SJCRH30 (cell line): ENCODE measurements around the gene GET3. TPM values are rescaled to one million over a fixed set of nuclear protein-coding genes. Genes with fewer than 3 reads are reported as not detected.
"Not testable (repeated sequence)": the region's sequence is repeated elsewhere in the genome, so short reads cannot be mapped to it uniquely, and the experiment has no call there.

Source experiments
- DNase-seq, 2 experiments: peaks; one replicate each; pipeline ENCODE4 v3.0.0-alpha.2; 2015 to 2020
- H3K27ac ChIP-seq: fragments of 250-450 bp; sonication (Bioruptor Pico); 2 replicates; pipeline ENCODE4 v1.5.1; 2020; ENCODE audit warnings: mild to moderate bottlenecking, moderate library complexity
- H3K27me3 ChIP-seq: fragments of 250-450 bp; sonication (Bioruptor Pico); 2 replicates; pipeline ENCODE4 v1.5.1; 2020; ENCODE audit warnings: mild to moderate bottlenecking, moderate library complexity
- H3K36me3 ChIP-seq: fragments of 250-450 bp; sonication (Bioruptor Pico); 2 replicates; pipeline ENCODE4 v1.5.1; 2020; ENCODE audit warnings: mild to moderate bottlenecking, moderate library complexity
- H3K4me1 ChIP-seq: fragments of 250-450 bp; sonication (Bioruptor Pico); 2 replicates; pipeline ENCODE4 v1.5.1; 2020; ENCODE audit warnings: mild to moderate bottlenecking, moderate library complexity
- H3K4me3 ChIP-seq: fragments of 250-450 bp; sonication (Bioruptor Pico); 2 replicates; pipeline ENCODE4 v1.5.1; 2020; ENCODE audit warnings: mild to moderate bottlenecking, moderate library complexity
- H3K9me3 ChIP-seq: fragments of 250-450 bp; sonication (Bioruptor Pico); replicated peaks from 2 replicates; pipeline ENCODE4 v1.5.1; 2020; ENCODE audit warnings: mild to moderate bottlenecking, moderate library complexity
- total RNA-seq: library from RNA; depleted of rRNA; stranded (reverse); fragments of >200 nt; shearing (Covaris generic); gene quantifications from 2 replicates; pipeline ENCODE4 v1.2.3, GENCODE V29; 2014; rRNA removed

The GET3 gene
- total RNA-seq, 1 experiment from 2014 or later = 79.5 TPM

GRCh38 chr19:12794196-12794941 is 57.1 kb downstream of the GET3 start:
- Histone ChIP-seq H3K36me3 (no peaks in the 10 kb centered on the region), H3K27me3 (no peaks in the 10 kb centered on the region), H3K4me3 (peak overlapping the region; percentile 80), H3K9me3 (no peaks in the 10 kb centered on the region), H3K27ac (peak overlapping the region; percentile 60; the same call in 1 of the 2 replicates), H3K4me1 (peaks cover 9% of the 10 kb centered on the region)
- no peak for DNase-seq

- H3K4me1 ChIP-seq = peaks cover 9% of the 10 kb centered on the region
- no peak overlapping the region for H3K4me3 ChIP-seq
- H3K27ac ChIP-seq = no peak overlapping the region
- no peaks in the 10 kb centered on the region for H3K27me3 ChIP-seq
- H3K9me3 ChIP-seq = no peaks in the 10 kb centered on the region
- H3K36me3 ChIP-seq = no peaks in the 10 kb centered on the region
- no peak for DNase-seq
Observed at GRCh38 chr19:12794971-12795381, 57.7 kb downstream of the GET3 start.

- H3K9me3 ChIP-seq = no peaks in the 10 kb centered on the region
- H3K27ac ChIP-seq = no peak overlapping the region
- peaks cover 3% of the 10 kb centered on the region; the same call in 1 of the 2 replicates for H3K27me3 ChIP-seq
- DNase-seq = peak; percentile 88 to 96
- H3K36me3 ChIP-seq = no peaks in the 10 kb centered on the region
- no peaks in the 10 kb centered on the region; the same call in 1 of the 2 replicates for H3K4me1 ChIP-seq
- H3K4me3 ChIP-seq = no peak overlapping the region
Observed at GRCh38 chr19:12796146-12797071, 59.1 kb downstream of the GET3 start.

GRCh38 chr19:12797141-12797587 is 59.9 kb downstream of the GET3 start:
- no peak overlapping the region for H3K27ac ChIP-seq
- peaks cover 10% of the 10 kb centered on the region for H3K27me3 ChIP-seq
- H3K4me3 ChIP-seq = no peak overlapping the region
- H3K4me1 ChIP-seq = peaks cover 2% of the 10 kb centered on the region; the same call in 1 of the 2 replicates
- H3K36me3 ChIP-seq = no peaks in the 10 kb centered on the region
- DNase-seq = no peak
- no peaks in the 10 kb centered on the region for H3K9me3 ChIP-seq

- not testable (repeated sequence) for DNase-seq, H3K4me1 ChIP-seq, H3K4me3 ChIP-seq, H3K36me3 ChIP-seq, H3K9me3 ChIP-seq, H3K27ac ChIP-seq
- H3K27me3 ChIP-seq = peaks cover 14% of the 10 kb centered on the region
Observed at GRCh38 chr19:12797607-12798006, 60.3 kb downstream of the GET3 start.

Other genes with a start within 250 kb of the GET3 start
- 9.3 and 10.8 TPM in 2 replicates for gene ZNF564, start 186.0 kb upstream of the GET3 start, total RNA-seq
- 8.0 and 9.3 TPM in 2 replicates for gene ZNF490, start 126.7 kb upstream of the GET3 start, total RNA-seq
- gene ZNF791, start 126.6 kb upstream of the GET3 start, total RNA-seq = 25.0 and 25.7 TPM in 2 replicates
- 31.4 and 34.6 TPM in 2 replicates for gene MAN2B1, start 70.8 kb upstream of the GET3 start, total RNA-seq
- 11.4 and 11.9 TPM in 2 replicates for gene WDR83, start 70.7 kb upstream of the GET3 start, total RNA-seq
- gene DHPS, start 55.6 kb upstream of the GET3 start, total RNA-seq = 116 and 128 TPM in 2 replicates
- gene GNG14, start 49.5 kb upstream of the GET3 start, total RNA-seq = 1.8 TPM in 1 of 2 replicates, not detected in the other
- gene FBXW9, start 40.9 kb upstream of the GET3 start, total RNA-seq = 7.8 and 8.3 TPM in 2 replicates
- 72.4 and 80.9 TPM in 2 replicates for gene TNPO2, start 13.6 kb upstream of the GET3 start, total RNA-seq
- gene TRIR, start 2.8 kb upstream of the GET3 start, total RNA-seq = 431 and 462 TPM in 2 replicates
- gene BEST2, start 14.3 kb downstream of the GET3 start, total RNA-seq = 0.04 and 0.10 TPM in 2 replicates
- 14.1 and 19.0 TPM in 2 replicates for gene HOOK2, start 38.1 kb downstream of the GET3 start, total RNA-seq
- 34.8 and 39.7 TPM in 2 replicates for gene JUNB, start 54.0 kb downstream of the GET3 start, total RNA-seq
- 55.9 and 64.6 TPM in 2 replicates for gene PRDX2, start 64.3 kb downstream of the GET3 start, total RNA-seq
- gene THSD8, start 64.6 kb downstream of the GET3 start, total RNA-seq = not detected in 2 replicates
- gene RNASEH2A, start 69.1 kb downstream of the GET3 start, total RNA-seq = 92.4 and 99.0 TPM in 2 replicates
- 0.45 TPM in 1 of 2 replicates, not detected in the other for gene RTBDN, start 97.1 kb downstream of the GET3 start, total RNA-seq
- 4.3 and 5.6 TPM in 2 replicates for gene MAST1, start 101.0 kb downstream of the GET3 start, total RNA-seq
- gene DNASE2, start 144.0 kb downstream of the GET3 start, total RNA-seq = 16.4 and 16.8 TPM in 2 replicates
- 0.06 TPM in 1 of 2 replicates, not detected in the other for gene KLF1, start 149.7 kb downstream of the GET3 start, total RNA-seq
- gene GCDH, start 153.7 kb downstream of the GET3 start, total RNA-seq = 29.7 and 33.6 TPM in 2 replicates
- gene SYCE2, start 181.8 kb downstream of the GET3 start, total RNA-seq = 0.24 TPM in 1 of 2 replicates, not detected in the other
- 65.8 and 77.3 TPM in 2 replicates for gene FARSA, start 196.2 kb downstream of the GET3 start, total RNA-seq
- 940 and 960 TPM in 2 replicates for gene CALR, start 201.1 kb downstream of the GET3 start, total RNA-seq
- gene RAD23A, start 208.4 kb downstream of the GET3 start, total RNA-seq = 129 and 131 TPM in 2 replicates
- gene GADD45GIP1, start 219.7 kb downstream of the GET3 start, total RNA-seq = 59.9 and 71.5 TPM in 2 replicates
- gene DAND5, start 232.1 kb downstream of the GET3 start, total RNA-seq = not detected in 2 replicates